ENCODE data around the gene CNNM2. TPM values are rescaled to one million over a fixed set of nuclear protein-coding genes. Genes with fewer than 3 reads are reported as not detected.

Gene CNNM2
- total RNA-seq, 1 donor from 2014 or later, result 12.5 TPM

GRCh38 chr10:102900006-102900405 is 18.1 kb upstream of the CNNM2 start:
- H3K27ac Mint-ChIP-seq, result no peak overlapping the region
- no peaks in the 10 kb centered on the region for H3K27me3 Mint-ChIP-seq (ENCODE audit: low read depth)
- no peaks in the 10 kb centered on the region for H3K9me3 Mint-ChIP-seq
- peaks cover 11% of the 10 kb centered on the region for H3K36me3 Mint-ChIP-seq
- H3K4me1 Mint-ChIP-seq, result no peaks in the 10 kb centered on the region
- DNase-seq (ENCODE audit: low spot score in 2 of 2, unreplicated experiment in 2 of 2), result no peak
- H3K4me3 Mint-ChIP-seq, result no peak overlapping the region
- TF ChIP-seq CTCF (IDR thresholded peaks at IDR 0.05; ENCODE audit: unreplicated experiment), result no peak

- Mint-ChIP-seq H3K27me3 (ENCODE audit: low read depth) (no peaks in the 10 kb centered on the region), H3K4me3 (no peak overlapping the region), H3K4me1 (no peaks in the 10 kb centered on the region), H3K9me3 (no peaks in the 10 kb centered on the region), H3K36me3 (peaks cover 10% of the 10 kb centered on the region), H3K27ac (peak overlapping the region; percentile 25)
- TF ChIP-seq CTCF (IDR thresholded peaks at IDR 0.05; ENCODE audit: unreplicated experiment), result no peak
- no peak for DNase-seq (ENCODE audit: low spot score in 2 of 2, unreplicated experiment in 2 of 2)
Observed at GRCh38 chr10:102904346-102904745, 13.7 kb upstream of the CNNM2 start.

GRCh38 chr10:102906507-102906906 is 11.6 kb upstream of the CNNM2 start:
- Mint-ChIP-seq H3K4me1 (no peaks in the 10 kb centered on the region), H3K4me3 (no peak overlapping the region), H3K27ac (no peak overlapping the region), H3K36me3 (peaks cover 8% of the 10 kb centered on the region), H3K27me3 (ENCODE audit: low read depth) (no peaks in the 10 kb centered on the region), H3K9me3 (no peaks in the 10 kb centered on the region)
- no peak for TF ChIP-seq CTCF (IDR thresholded peaks at IDR 0.05; ENCODE audit: unreplicated experiment)
- DNase-seq (ENCODE audit: low spot score in 2 of 2, unreplicated experiment in 2 of 2), result no peak

- no peak for DNase-seq (ENCODE audit: low spot score in 2 of 2, unreplicated experiment in 2 of 2)
- Mint-ChIP-seq H3K4me3 (no peak overlapping the region), H3K9me3 (no peaks in the 10 kb centered on the region), H3K27me3 (ENCODE audit: low read depth) (peaks cover 15% of the 10 kb centered on the region), H3K36me3 (no peaks in the 10 kb centered on the region), H3K4me1 (peaks cover 16% of the 10 kb centered on the region), H3K27ac (no peak overlapping the region)
- TF ChIP-seq CTCF (IDR thresholded peaks at IDR 0.05; ENCODE audit: unreplicated experiment), result no peak
Observed at GRCh38 chr10:102914781-102915180, 3.3 kb upstream of the CNNM2 start.

GRCh38 chr10:102916173-102916572 is 1.9 kb upstream of the CNNM2 start:
- H3K4me3 Mint-ChIP-seq, result peak overlapping the region; percentile 94
- H3K36me3 Mint-ChIP-seq, result no peaks in the 10 kb centered on the region
- no peaks in the 10 kb centered on the region for H3K9me3 Mint-ChIP-seq

More at GRCh38 chr10:102916173-102916572, 1.9 kb upstream of the CNNM2 start:
- TF ChIP-seq CTCF (IDR thresholded peaks at IDR 0.05; ENCODE audit: unreplicated experiment), result no peak
- Mint-ChIP-seq H3K27me3 (ENCODE audit: low read depth) (peaks cover 27% of the 10 kb centered on the region), H3K4me1 (peaks cover 30% of the 10 kb centered on the region), H3K27ac (no peak overlapping the region)
- no peak for DNase-seq (ENCODE audit: low spot score in 2 of 2, unreplicated experiment in 2 of 2)
